Trophoblast cell (in vitro differentiated cells and primary cell): ENCODE measurements around the gene NTF4.

Experiments
- DNase-seq, 2 donors: peaks; one replicate each; pipeline ENCODE4 v3.0.0-alpha.2; 2016
- H2AFZ ChIP-seq: 2 replicates; pipeline ENCODE4 v1.6.1; 2013; ENCODE audit warnings: low read length, moderate library complexity, mild to moderate bottlenecking; ENCODE audit not compliant: insufficient read depth, poor library complexity
- H2AK5ac ChIP-seq: 2 replicates; pipeline ENCODE4 v1.6.1; 2013; ENCODE audit warnings: mild to moderate bottlenecking, low read length
- H2BK120ac ChIP-seq: 2 replicates; pipeline ENCODE4 v1.6.1; 2013; ENCODE audit warnings: low read length, mild to moderate bottlenecking, moderate library complexity; ENCODE audit not compliant: insufficient read depth, poor library complexity
- H2BK12ac ChIP-seq: 2 replicates; pipeline ENCODE4 v1.6.1; 2013; ENCODE audit warnings: mild to moderate bottlenecking, low read length, moderate library complexity
- H2BK5ac ChIP-seq: 2 replicates; pipeline ENCODE4 v1.6.1; 2013; ENCODE audit warnings: low read length, low read depth, moderate library complexity, mild to moderate bottlenecking; ENCODE audit not compliant: poor library complexity
- H3K14ac ChIP-seq: 2 replicates; pipeline ENCODE4 v1.6.1; 2013; ENCODE audit warnings: mild to moderate bottlenecking, low read length
- H3K18ac ChIP-seq: 2 replicates; pipeline ENCODE4 v1.6.1; 2013; ENCODE audit warnings: mild to moderate bottlenecking, low read length
- H3K23ac ChIP-seq: 2 replicates; pipeline ENCODE4 v1.6.1; 2013; ENCODE audit warnings: low read length
- H3K27ac ChIP-seq: 2 replicates; pipeline ENCODE4 v1.5.1; 2013; ENCODE audit warnings: low read depth, mild to moderate bottlenecking, inconsistent platforms, low read length, moderate library complexity
- H3K27me3 ChIP-seq: 2 replicates; pipeline ENCODE4 v1.6.1; 2013; ENCODE audit warnings: inconsistent platforms, mild to moderate bottlenecking, low read length, moderate library complexity; ENCODE audit not compliant: insufficient read depth
- H3K36me3 ChIP-seq, 2 experiments: 1 replicate in 1 of 2; 2 replicates in 1 of 2; pipeline ENCODE4 v1.6.1; 2013; ENCODE audit warnings: low read length in 2 of 2, mild to moderate bottlenecking in 2 of 2, moderate library complexity in 1 of 2; ENCODE audit not compliant: insufficient read depth in 2 of 2, control insufficient read depth in 1 of 2
- H3K4ac ChIP-seq: 2 replicates; pipeline ENCODE4 v1.6.1; 2013; ENCODE audit warnings: low read depth, mild to moderate bottlenecking, low read length, moderate library complexity
- H3K4me1 ChIP-seq, 2 experiments: 1 replicate in 1 of 2; 2 replicates in 1 of 2; pipeline ENCODE4 v1.6.1; 2013; ENCODE audit warnings: low read length in 2 of 2, mild to moderate bottlenecking in 2 of 2, moderate library complexity in 1 of 2; ENCODE audit not compliant: insufficient read depth in 2 of 2, control insufficient read depth in 1 of 2
- H3K4me2 ChIP-seq: 2 replicates; pipeline ENCODE4 v1.6.1; 2013; ENCODE audit warnings: inconsistent platforms, mild to moderate bottlenecking, low read length, moderate library complexity
- H3K4me3 ChIP-seq: 2 replicates; pipeline ENCODE4 v1.5.1; 2013; ENCODE audit warnings: mild to moderate bottlenecking, low read depth, low read length, inconsistent platforms
- H3K79me1 ChIP-seq: one replicate; pipeline ENCODE4 v1.6.1; 2013; ENCODE audit warnings: low read length
- H3K79me2 ChIP-seq: 2 replicates; pipeline ENCODE4 v1.6.1; 2013; ENCODE audit warnings: low read length, mild to moderate bottlenecking; ENCODE audit not compliant: control insufficient read depth, insufficient read depth, poor library complexity
- H3K9ac ChIP-seq: 2 replicates; pipeline ENCODE4 v1.6.1; 2013; ENCODE audit warnings: mild to moderate bottlenecking, low read length
- H3K9me3 ChIP-seq: 2 replicates; pipeline ENCODE4 v1.6.1; 2013; ENCODE audit warnings: low read depth, mild to moderate bottlenecking, control low read depth, inconsistent platforms, low read length; ENCODE audit not compliant: insufficient read depth
- H4K12ac ChIP-seq: 2 replicates; pipeline ENCODE4 v1.6.1; 2013; ENCODE audit warnings: low read depth, mild to moderate bottlenecking, low read length, moderate library complexity
- H4K8ac ChIP-seq: 2 replicates; pipeline ENCODE4 v1.6.1; 2013; ENCODE audit warnings: low read depth, mild to moderate bottlenecking, low read length, moderate library complexity
- H4K91ac ChIP-seq: one replicate; pipeline ENCODE4 v1.6.1; 2013; ENCODE audit warnings: low read depth, mild to moderate bottlenecking, low read length, moderate library complexity
- WGBS: extraction: QIAGEN DNeasy Blood & Tissue Kit; methylation state at CpG from one replicate; pipeline ENCODE4 v1.1.7; 2013; ENCODE audit warnings: missing lambda C conversion rate; ENCODE audit not compliant: insufficient read length, insufficient coverage; ENCODE audit errors: extremely low coverage; 5-methylcytosine and 5-hydroxymethylcytosine counted together

The NTF4 gene

GRCh38 chr19:49092686-49093085 is 28.1 kb upstream of the NTF4 start:
- Histone ChIP-seq H3K4ac (no peak overlapping the region), H3K27me3 (no peaks in the 10 kb centered on the region), H3K27ac (no peak overlapping the region), H3K9me3 (no peaks in the 10 kb centered on the region), H4K8ac (no peak overlapping the region), H2BK12ac (no peak overlapping the region), H3K4me3 (no peak overlapping the region), H3K14ac (no peak overlapping the region), H3K18ac (no peak overlapping the region), H3K79me1 (no peaks in the 10 kb centered on the region), H2AK5ac (no peak overlapping the region), H3K9ac (no peak overlapping the region), H2BK5ac (no peak overlapping the region), H2BK120ac (no peak overlapping the region), H2AFZ (no peak overlapping the region), H3K4me2 (no peak overlapping the region), H3K79me2 (peaks cover under 1% of the 10 kb centered on the region), H4K91ac (no peak overlapping the region), H3K23ac (no peak overlapping the region), H3K4me1 (no peaks in the 10 kb centered on the region), H4K12ac (no peak overlapping the region), H3K36me3 (peaks cover 72 to 74% of the 10 kb centered on the region in 2 experiments)
- DNase-seq = no peak
- no CpG with 5 or more reads among the region's 6 CpGs for WGBS

DNA sequence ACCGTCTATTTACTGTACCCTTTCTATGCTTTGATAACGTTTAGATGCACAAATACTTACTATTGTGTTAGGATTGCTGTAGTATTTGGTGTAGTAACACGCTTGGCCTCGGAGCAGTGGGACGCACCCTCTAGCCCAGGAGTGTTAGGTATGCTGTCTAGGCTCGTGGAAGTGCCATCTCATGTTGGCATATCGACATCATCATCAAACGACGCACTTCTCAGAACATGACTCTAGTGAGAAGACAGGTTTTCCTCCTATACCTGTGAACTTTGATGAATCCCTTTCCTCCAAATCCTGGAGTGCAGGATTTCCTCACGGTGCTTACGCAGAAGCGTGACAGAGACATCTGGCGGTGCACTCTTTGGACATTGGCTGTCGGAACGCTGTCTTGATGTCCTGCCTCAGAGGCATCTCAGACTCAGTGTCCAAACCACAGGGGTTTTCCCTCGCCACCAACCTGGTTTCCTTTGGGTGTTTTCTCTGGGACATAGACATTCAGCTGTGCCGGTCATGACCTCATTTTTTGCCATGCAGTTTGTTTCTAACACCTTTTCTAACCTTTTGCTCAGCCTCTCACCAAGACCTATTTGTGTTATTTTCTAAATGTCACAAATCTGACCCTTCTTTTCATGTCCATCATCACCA is 26.9 kb upstream of the NTF4 start:
- H3K4me1 ChIP-seq = peaks cover 1% of the 10 kb centered on the region in 2 experiments
- H3K79me2 ChIP-seq = peaks cover 6% of the 10 kb centered on the region
- no peak overlapping the region for H4K91ac ChIP-seq
- no peak overlapping the region for H3K9ac ChIP-seq
- no peak overlapping the region for H3K4me2 ChIP-seq
- no peak overlapping the region for H3K4me3 ChIP-seq
- no peak overlapping the region for H2BK5ac ChIP-seq
- H2BK120ac ChIP-seq = no peak overlapping the region
- no peaks in the 10 kb centered on the region for H3K9me3 ChIP-seq
- H3K36me3 ChIP-seq = peaks cover 74 to 76% of the 10 kb centered on the region in 2 experiments
- no peak for DNase-seq
- no peak overlapping the region for H3K18ac ChIP-seq
- no peak overlapping the region for H4K12ac ChIP-seq
- H2AK5ac ChIP-seq = no peak overlapping the region
- H2AFZ ChIP-seq = no peak overlapping the region
- no peak overlapping the region for H2BK12ac ChIP-seq
- H3K23ac ChIP-seq = no peak overlapping the region
- H3K27me3 ChIP-seq = peaks cover 2% of the 10 kb centered on the region
- no peak overlapping the region for H4K8ac ChIP-seq
- H3K79me1 ChIP-seq = no peaks in the 10 kb centered on the region
- no peak overlapping the region for H3K4ac ChIP-seq
- no peak overlapping the region for H3K27ac ChIP-seq
- no CpG with 5 or more reads among the region's 17 CpGs for WGBS
- H3K14ac ChIP-seq = no peak overlapping the region

DNA sequence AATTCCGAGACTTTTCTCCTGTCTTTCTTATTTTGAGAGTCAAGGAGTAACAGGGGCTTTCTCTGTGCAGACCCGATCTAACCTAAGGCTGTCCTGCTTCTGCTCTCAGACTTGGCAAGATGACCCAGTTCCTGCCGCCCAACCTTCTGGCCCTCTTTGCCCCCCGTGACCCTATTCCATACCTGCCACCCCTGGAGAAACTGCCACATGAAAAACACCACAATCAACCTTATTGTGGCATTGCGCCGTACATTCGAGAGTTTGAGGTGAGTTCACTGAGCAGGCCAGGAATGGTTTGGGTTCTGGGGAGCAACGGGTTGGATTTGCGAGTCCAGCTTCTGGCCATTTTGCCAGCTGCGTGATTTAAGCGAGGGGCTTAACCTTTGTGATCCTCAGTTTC is 21.7 kb upstream of the NTF4 start:
- Histone ChIP-seq H3K9ac (peak overlapping the region; percentile 100), H4K8ac (no peak overlapping the region), H3K4me2 (peak overlapping the region; percentile 87), H3K36me3 (peaks cover 36 to 39% of the 10 kb centered on the region in 2 experiments), H2AFZ (no peak overlapping the region), H2BK12ac (no peak overlapping the region), H3K4me1 (peaks cover 6 to 8% of the 10 kb centered on the region in 2 experiments), H2AK5ac (no peak overlapping the region), H3K14ac (no peak overlapping the region), H2BK120ac (peak overlapping the region; percentile 50), H3K27ac (no peak overlapping the region), H3K4ac (peak overlapping the region; percentile 95), H4K12ac (no peak overlapping the region), H3K23ac (no peak overlapping the region), H3K18ac (no peak overlapping the region), H2BK5ac (no peak overlapping the region), H3K27me3 (peaks cover 2% of the 10 kb centered on the region), H4K91ac (no peak overlapping the region), H3K79me1 (peaks cover 8% of the 10 kb centered on the region), H3K9me3 (no peaks in the 10 kb centered on the region), H3K79me2 (peaks cover 19% of the 10 kb centered on the region), H3K4me3 (peak overlapping the region; percentile 98)
- no peak for DNase-seq
- whole genome bisulfite sequencing = no CpG with 5 or more reads among the region's 11 CpGs

- Histone ChIP-seq H4K12ac (peak overlapping the region; percentile 99), H3K27me3 (peaks cover 2% of the 10 kb centered on the region), H2BK12ac (no peak overlapping the region), H3K36me3 (peaks cover 32 to 35% of the 10 kb centered on the region in 2 experiments), H3K18ac (peak overlapping the region; percentile 100), H3K27ac (peak overlapping the region; percentile 89), H3K4ac (peak overlapping the region; percentile 95), H3K4me3 (peak overlapping the region; percentile 98), H2AK5ac (peak overlapping the region; percentile 81), H3K9me3 (no peaks in the 10 kb centered on the region), H2BK120ac (peak overlapping the region; percentile 77), H4K91ac (peak overlapping the region; percentile 90), H3K4me2 (peak overlapping the region; percentile 87), H4K8ac (peak overlapping the region; percentile 100), H2AFZ (peak overlapping the region; percentile 98), H3K4me1 (peaks cover 6 to 8% of the 10 kb centered on the region in 2 experiments), H3K79me2 (peaks cover 19% of the 10 kb centered on the region), H3K79me1 (peaks cover 8% of the 10 kb centered on the region), H3K23ac (no peak overlapping the region), H3K9ac (peak overlapping the region; percentile 100), H3K14ac (peak overlapping the region; percentile 99), H2BK5ac (peak overlapping the region; percentile 95)
- WGBS = no CpG with 5 or more reads among the region's 14 CpGs
- DNase-seq = no peak
Observed at GRCh38 chr19:49085868-49086232, 21.2 kb upstream of the NTF4 start.
